ENCODE data around the gene CPNE7. TPM values are rescaled to one million over a fixed set of nuclear protein-coding genes. Genes with fewer than 3 reads are reported as not detected.
"Not testable (repeated sequence)": the region's sequence is repeated elsewhere in the genome, so short reads cannot be mapped to it uniquely, and the experiment has no call there.

CPNE7 gene
- total RNA-seq, 1 donor from 2014 or later = 21.1 TPM

GRCh38 chr16:89567656-89568594, 7.6 kb upstream of the CPNE7 start:
- H3K4me2 ChIP-seq = no peak overlapping the region
- H3F3A ChIP-seq (ENCODE audit: low read depth) = peaks cover 43% of the 10 kb centered on the region
- Mint-ChIP-seq H3K27ac (no peak overlapping the region), H3K9me3 (no peaks in the 10 kb centered on the region), H3K4me3 (no peak overlapping the region), H3K27me3 (ENCODE audit: insufficient read depth, low read depth) (peaks cover 11% of the 10 kb centered on the region), H3K36me3 (peaks cover 3% of the 10 kb centered on the region), H3K4me1 (peaks cover 23% of the 10 kb centered on the region)
- H3K9ac ChIP-seq = no peak overlapping the region
- peaks cover 30% of the 10 kb centered on the region for H3K4me1 ChIP-seq
- no peak for TF ChIP-seq CTCF (IDR thresholded peaks at IDR 0.05)
- TF ChIP-seq EZH2phosphoT487 (IDR thresholded peaks at IDR 0.05) = no peak
- TF ChIP-seq EZH2 (IDR thresholded peaks at IDR 0.05) = no peak
- H3K36me3 ChIP-seq = no peaks in the 10 kb centered on the region
- no peaks in the 10 kb centered on the region for H3K27me3 ChIP-seq
- H3K9me3 ChIP-seq (ENCODE audit: low read depth) = no peaks in the 10 kb centered on the region
- no peak overlapping the region for H3K27ac ChIP-seq
- no peak overlapping the region for H3K4me3 ChIP-seq
- H3K79me2 ChIP-seq (ENCODE audit: low read depth) = peaks cover 4% of the 10 kb centered on the region
- peaks cover 39% of the 10 kb centered on the region for H4K20me1 ChIP-seq (ENCODE audit: low read depth)
- no peak overlapping the region for H2AFZ ChIP-seq (replicated peaks)
- DNase-seq (ENCODE audit: low spot score) = no peak

- H3K4me3 Mint-ChIP-seq = no peak overlapping the region
- H3K79me2 ChIP-seq (ENCODE audit: low read depth) = no peaks in the 10 kb centered on the region
- peaks cover 17% of the 10 kb centered on the region for H3K4me1 ChIP-seq
- no peaks in the 10 kb centered on the region for H3K36me3 ChIP-seq
- no peak for DNase-seq (ENCODE audit: low spot score)
- peaks cover 21% of the 10 kb centered on the region for H4K20me1 ChIP-seq (ENCODE audit: low read depth)
- no peak overlapping the region for H3K4me2 ChIP-seq
- no peaks in the 10 kb centered on the region for H3K9me3 Mint-ChIP-seq
- peaks cover 30% of the 10 kb centered on the region for H3F3A ChIP-seq (ENCODE audit: low read depth)
- H3K27me3 Mint-ChIP-seq (ENCODE audit: insufficient read depth, low read depth) = peaks cover 20% of the 10 kb centered on the region
- no peak overlapping the region for H3K4me3 ChIP-seq
- peaks cover 17% of the 10 kb centered on the region for H3K4me1 Mint-ChIP-seq
- H3K27ac Mint-ChIP-seq = no peak overlapping the region
- H2AFZ ChIP-seq (replicated peaks) = no peak overlapping the region
- H3K9ac ChIP-seq = no peak overlapping the region
- TF ChIP-seq EZH2 (IDR thresholded peaks at IDR 0.05) = no peak
- TF ChIP-seq CTCF (IDR thresholded peaks at IDR 0.05) = no peak
- TF ChIP-seq EZH2phosphoT487 (IDR thresholded peaks at IDR 0.05) = no peak
- no peak overlapping the region for H3K27ac ChIP-seq
- H3K27me3 ChIP-seq = peaks cover 14% of the 10 kb centered on the region
- H3K9me3 ChIP-seq (ENCODE audit: low read depth) = no peaks in the 10 kb centered on the region
- no peaks in the 10 kb centered on the region for H3K36me3 Mint-ChIP-seq
These were observed 5.8 kb upstream of the CPNE7 start for GRCh38 chr16:89569506-89570341.

- no peak overlapping the region for H3K4me3 ChIP-seq
- no peak for DNase-seq (ENCODE audit: low spot score)
- Mint-ChIP-seq H3K9me3 (no peaks in the 10 kb centered on the region), H3K27me3 (ENCODE audit: insufficient read depth, low read depth) (peaks cover 24% of the 10 kb centered on the region), H3K27ac (no peak overlapping the region), H3K4me3 (no peak overlapping the region), H3K36me3 (no peaks in the 10 kb centered on the region), H3K4me1 (peaks cover 13% of the 10 kb centered on the region)
- H3K4me2 ChIP-seq = no peak overlapping the region
- no peak overlapping the region for H3K27ac ChIP-seq
- H3K4me1 ChIP-seq = peaks cover 14% of the 10 kb centered on the region
- H4K20me1 ChIP-seq (ENCODE audit: low read depth) = peaks cover 14% of the 10 kb centered on the region
- H2AFZ ChIP-seq (replicated peaks) = no peak overlapping the region
- H3K9me3 ChIP-seq (ENCODE audit: low read depth) = no peaks in the 10 kb centered on the region
- no peak overlapping the region for H3K9ac ChIP-seq
- peaks cover 21% of the 10 kb centered on the region for H3K27me3 ChIP-seq
- H3K79me2 ChIP-seq (ENCODE audit: low read depth) = no peaks in the 10 kb centered on the region
- TF ChIP-seq EZH2 (IDR thresholded peaks at IDR 0.05) (no peak), EZH2phosphoT487 (IDR thresholded peaks at IDR 0.05) (no peak), CTCF (IDR thresholded peaks at IDR 0.05) (no peak)
- peaks cover 23% of the 10 kb centered on the region for H3F3A ChIP-seq (ENCODE audit: low read depth)
- H3K36me3 ChIP-seq = no peaks in the 10 kb centered on the region
These were observed 5.1 kb upstream of the CPNE7 start for GRCh38 chr16:89570342-89570923.

GRCh38 chr16:89570983-89571598, 4.5 kb upstream of the CPNE7 start:
- Histone ChIP-seq H3K27me3 (peaks cover 28% of the 10 kb centered on the region), H3F3A (ENCODE audit: low read depth) (peaks cover 16% of the 10 kb centered on the region)
- H3K9me3 Mint-ChIP-seq; H3K79me2 ChIP-seq (ENCODE audit: low read depth); H2AFZ ChIP-seq (replicated peaks); H3K4me3 ChIP-seq; H3K36me3 Mint-ChIP-seq; H3K27ac ChIP-seq; H3K9me3 ChIP-seq (ENCODE audit: low read depth); H3K36me3 ChIP-seq; H3K4me2 ChIP-seq; H3K27ac Mint-ChIP-seq; H4K20me1 ChIP-seq (ENCODE audit: low read depth); H3K9ac ChIP-seq; H3K4me3 Mint-ChIP-seq; H3K4me1 ChIP-seq; DNase-seq (ENCODE audit: low spot score): not testable (repeated sequence)
- peaks cover 24% of the 10 kb centered on the region for H3K27me3 Mint-ChIP-seq (ENCODE audit: insufficient read depth, low read depth)
- H3K4me1 Mint-ChIP-seq = peaks cover 10% of the 10 kb centered on the region
